OCI-LY7 (cell line): ENCODE results near the gene E2F4. TPM values are rescaled to one million over a fixed set of nuclear protein-coding genes. Genes with fewer than 3 reads are reported as not detected.

Experiments used
- BruUV-seq: library from RNA; stranded (reverse); fragments of 400-500 nt; replicated peaks from 2 replicates; lab custom pipeline; 2021; lab: Mats Ljungman, UMichigan
- CTCF ChIA-PET: fragments of 300-600 bp; sonication (Branson Sonifier 250); formaldehyde crosslinking; loops from one replicate; lab custom pipeline; 2022; ENCODE audit warnings: antibody characterized with exemption; ENCODE audit not compliant: unreplicated experiment; lab: Charles Lee
- POLR2A ChIA-PET: fragments of 300-600 bp; sonication (Branson Sonifier 250); formaldehyde crosslinking; loops from one replicate; lab custom pipeline; 2022; ENCODE audit warnings: antibody characterized with exemption; lab: Charles Lee
- DNase-seq: peaks from one replicate; pipeline ENCODE4 v3.0.0-alpha.2; 2015; ENCODE audit warnings: low spot score
- H2AFZ ChIP-seq: fragments of 200-600 bp; sonication (generic), shearing (Covaris generic); 2 replicates; pipeline ENCODE4 v1.6.1; 2014; ENCODE audit warnings: mild to moderate bottlenecking, antibody characterized with exemption, low read length, moderate library complexity
- H3K27ac ChIP-seq: fragments of 200-600 bp; sonication (generic); 2 replicates; pipeline ENCODE4 v1.5.1; 2014; ENCODE audit warnings: mixed run types, low read depth, mild to moderate bottlenecking, moderate library complexity, low read length, inconsistent platforms; ENCODE audit not compliant: poor library complexity, severe bottlenecking
- H3K36me3 ChIP-seq: fragments of 200-600 bp; sonication (generic); 2 replicates; pipeline ENCODE4 v1.6.1; 2014; ENCODE audit warnings: mild to moderate bottlenecking, antibody characterized with exemption, low read length, moderate library complexity, mixed read lengths; ENCODE audit not compliant: insufficient read depth
- H3K4me1 ChIP-seq: fragments of 200-600 bp; sonication (generic); 2 replicates; pipeline ENCODE4 v1.5.1; 2014; ENCODE audit warnings: mild to moderate bottlenecking, low read length; ENCODE audit not compliant: insufficient read depth, poor library complexity, severe bottlenecking
- H3K4me2 ChIP-seq: fragments of 200-600 bp; sonication (generic); 2 replicates; pipeline ENCODE4 v1.6.1; 2014; ENCODE audit warnings: mild to moderate bottlenecking, low read length
- H3K4me3 ChIP-seq: fragments of 200-600 bp; sonication (generic); 2 replicates; pipeline ENCODE4 v1.5.1; 2014; ENCODE audit warnings: mild to moderate bottlenecking, low read depth, low read length; ENCODE audit not compliant: poor library complexity, severe bottlenecking
- H3K79me2 ChIP-seq: fragments of 200-600 bp; sonication (generic); 2 replicates; pipeline ENCODE4 v1.6.1; 2016; ENCODE audit warnings: low read depth, mild to moderate bottlenecking, low read length, moderate library complexity, mixed read lengths; ENCODE audit not compliant: insufficient read depth
- H3K9me2 ChIP-seq: fragments of 200-600 bp; sonication (generic); 2 replicates; pipeline ENCODE4 v1.6.1; 2016; ENCODE audit warnings: mild to moderate bottlenecking, low read length, mixed read lengths; ENCODE audit not compliant: insufficient read depth
- H3K9me3 ChIP-seq: fragments of 200-600 bp; sonication (generic); 2 replicates; pipeline ENCODE4 v1.6.1; 2014; ENCODE audit warnings: mild to moderate bottlenecking, mixed run types, low read length, mixed read lengths
- H4K20me1 ChIP-seq: fragments of 200-600 bp; sonication (generic); 2 replicates; pipeline ENCODE4 v1.6.1; 2014; ENCODE audit warnings: mild to moderate bottlenecking, antibody characterized with exemption, low read length, moderate library complexity, mixed read lengths; ENCODE audit not compliant: insufficient read depth
- CTCF ChIP-seq: fragments of 200-600 bp; sonication (generic); conservative IDR thresholded peaks from 2 replicates; pipeline ENCODE4 v1.5.1; 2014; ENCODE audit warnings: mild to moderate bottlenecking, antibody characterized with exemption, low read length, moderate library complexity, mixed read lengths
- EZH2phosphoT487 ChIP-seq: fragments of 200-600 bp; sonication (generic); IDR thresholded peaks from 2 replicates; pipeline ENCODE4 v1.6.1; 2018; ENCODE audit warnings: low read depth, borderline replicate concordance, mild to moderate bottlenecking, mixed run types, antibody characterized with exemption, low read length, moderate library complexity, mixed read lengths
- intact Hi-C: fragments of 100-400 bp; cut with micrococcal nuclease; formaldehyde crosslinking; loops from one replicate; pipeline ENCODE4 v1.10.0; 2022; ENCODE audit not compliant: unreplicated experiment
- total RNA-seq, 2 experiments: library from RNA; depleted of rRNA in 1 of 2; stranded (reverse); fragments of >200 nt in 1 of 2; shearing (Covaris generic) in 1 of 2; gene quantifications; 2 replicates each; pipeline ENCODE4 v1.2.3, GENCODE V29; 2014 to 2022

E2F4 gene
- total RNA-seq, 2 experiments from 2014 or later: 124 to 157 TPM

- Histone ChIP-seq H3K4me2 (no peak overlapping the region), H3K9me3 (no peaks in the 10 kb centered on the region), H3K4me1 (no peaks in the 10 kb centered on the region), H3K79me2 (no peaks in the 10 kb centered on the region), H3K27ac (no peak overlapping the region), H2AFZ (no peak overlapping the region), H4K20me1 (no peaks in the 10 kb centered on the region), H3K36me3 (peaks cover 61% of the 10 kb centered on the region), H3K9me2 (no peaks in the 10 kb centered on the region), H3K4me3 (no peak overlapping the region)
- intact Hi-C loops: no loop called here
- no TSS peak for BruUV-seq
- TF ChIP-seq CTCF: no peak
- no peak for TF ChIP-seq EZH2phosphoT487
- no peak for DNase-seq
- ChIA-PET POLR2A (no interaction called here), CTCF (no interaction called here)
Measured at GRCh38 chr16:67202956-67203493, 11.1 kb downstream of the E2F4 start.

- no peaks in the 10 kb centered on the region for H3K9me2 ChIP-seq
- ChIA-PET POLR2A (no interaction called here), CTCF (interaction anchor here (0.6 kb wide), 1 partner anchor 337 kb away, joined by 3 read pairs; no protein-coding TSS in a partner anchor)
- H3K27ac ChIP-seq: no peak overlapping the region
- H3K36me3 ChIP-seq: peaks cover 50% of the 10 kb centered on the region
- no peak overlapping the region for H2AFZ ChIP-seq
- H3K4me1 ChIP-seq: no peaks in the 10 kb centered on the region
- no peaks in the 10 kb centered on the region for H4K20me1 ChIP-seq
- H3K79me2 ChIP-seq: no peaks in the 10 kb centered on the region
- no peaks in the 10 kb centered on the region for H3K9me3 ChIP-seq
- H3K4me2 ChIP-seq: no peak overlapping the region
- intact Hi-C loops: no loop called here
- no peak for DNase-seq
- no TSS peak for BruUV-seq
- TF ChIP-seq EZH2phosphoT487: no peak
- no peak for TF ChIP-seq CTCF
- H3K4me3 ChIP-seq: no peak overlapping the region
Measured at GRCh38 chr16:67204076-67204475, 12.1 kb downstream of the E2F4 start.

- intact Hi-C loops: no loop called here
Measured at GRCh38 chr16:67206129-67206837, 14.3 kb downstream of the E2F4 start.

More at GRCh38 chr16:67206129-67206837, 14.3 kb downstream of the E2F4 start:
- DNase-seq: no peak
- Histone ChIP-seq H3K79me2 (no peaks in the 10 kb centered on the region), H2AFZ (no peak overlapping the region), H3K9me2 (no peaks in the 10 kb centered on the region), H3K4me2 (no peak overlapping the region), H4K20me1 (no peaks in the 10 kb centered on the region), H3K36me3 (peaks cover 33% of the 10 kb centered on the region), H3K27ac (no peak overlapping the region), H3K9me3 (no peaks in the 10 kb centered on the region), H3K4me1 (no peaks in the 10 kb centered on the region), H3K4me3 (no peak overlapping the region)
- TF ChIP-seq EZH2phosphoT487 (no peak), CTCF (no peak)
- CTCF ChIA-PET: no interaction called here
- POLR2A ChIA-PET: no interaction called here
- TSS peak; percentile 54 for BruUV-seq
